H1 (cell line): ENCODE results near the gene PTPRE. TPM values are rescaled to one million over a fixed set of nuclear protein-coding genes. Genes with fewer than 3 reads are reported as not detected.

Experiments
- CTCF ChIA-PET: fragments of 300-600 bp; sonication (Branson Sonifier 250); formaldehyde crosslinking; loops from one replicate; lab custom pipeline; 2021; ENCODE audit not compliant: partially characterized antibody; lab: Charles Lee
- POLR2A ChIA-PET: fragments of 300-600 bp; sonication (Branson Sonifier 250); formaldehyde crosslinking; loops from one replicate; lab custom pipeline; 2021; ENCODE audit warnings: inconsistent platforms; ENCODE audit not compliant: partially characterized antibody; lab: Charles Lee
- DNase-seq, 2 experiments: peaks; one replicate each; pipeline versions ENCODE4 v3.0.0 to v3.0.0-alpha.2; 2010 to 2022; ENCODE audit warnings: low spot score in 2 of 2, low read depth in 1 of 2, mixed read lengths in 1 of 2
- FAIRE-seq: peaks from 2 replicates; lab custom pipeline; 2011; peaks lifted over from hg19 to GRCh38; lab: Jason Lieb, UNC
- H2AFZ ChIP-seq: 2 replicates; pipeline ENCODE4 v1.8.1; 2012; ENCODE audit warnings: low read length, inconsistent platforms
- H2AK5ac ChIP-seq: 2 replicates; pipeline ENCODE4 v1.6.1; 2013; ENCODE audit warnings: low read depth, low read length
- H2BK120ac ChIP-seq: replicated peaks from 2 replicates; pipeline ENCODE3; 2013; ENCODE audit warnings: low read depth, low read length, inconsistent platforms
- H2BK12ac ChIP-seq: 2 replicates; pipeline ENCODE4 v1.6.1; 2013; ENCODE audit warnings: low read depth, low read length
- H2BK15ac ChIP-seq: 2 replicates; pipeline ENCODE4 v1.6.1; 2013; ENCODE audit warnings: low read length
- H2BK20ac ChIP-seq: 2 replicates; pipeline ENCODE4 v1.6.1; 2013; ENCODE audit warnings: low read length
- H2BK5ac ChIP-seq: 2 replicates; pipeline ENCODE4 v1.6.1; 2013; ENCODE audit warnings: low read depth, low read length
- H3K14ac ChIP-seq: 2 replicates; pipeline ENCODE4 v1.6.1; 2013; ENCODE audit warnings: inconsistent platforms; ENCODE audit not compliant: insufficient read length
- H3K18ac ChIP-seq: 2 replicates; pipeline ENCODE4 v1.6.1; 2013; ENCODE audit warnings: low read length; ENCODE audit errors: extremely low read depth
- H3K23ac ChIP-seq: 2 replicates; pipeline ENCODE4 v1.6.1; 2013; ENCODE audit warnings: inconsistent platforms; ENCODE audit not compliant: insufficient read length
- H3K23me2 ChIP-seq: 2 replicates; pipeline ENCODE4 v1.6.1; 2013; ENCODE audit warnings: low read depth, low read length
- H3K27ac ChIP-seq: 2 replicates; pipeline ENCODE4 v1.6.1; 2011; ENCODE audit warnings: low read depth, low read length, inconsistent platforms
- H3K27me3 ChIP-seq, 4 experiments: replicated peaks in 1 of 4; 1 replicate in 1 of 4; 2 replicates in 3 of 4; pipeline versions ENCODE4 v1.6.1 to v1.8.1; 2011 to 2013; ENCODE audit warnings: low read length in 3 of 4, mild to moderate bottlenecking in 3 of 4, inconsistent platforms in 2 of 4, mixed read lengths in 2 of 4, moderate library complexity in 1 of 4; ENCODE audit not compliant: control insufficient read depth in 3 of 4, insufficient read depth in 3 of 4; ENCODE audit errors: extremely low read depth in 1 of 4
- H3K36me3 ChIP-seq, 4 experiments: 2 replicates each; pipeline versions ENCODE4 v1.6.1 to v1.8.1; 2011 to 2013; ENCODE audit warnings: mild to moderate bottlenecking in 4 of 4, low read length in 3 of 4, moderate library complexity in 2 of 4, control low read depth in 1 of 4, inconsistent platforms in 1 of 4; ENCODE audit not compliant: insufficient read depth in 4 of 4, control insufficient read depth in 2 of 4
- H3K4ac ChIP-seq: replicated peaks from 2 replicates; pipeline ENCODE3; 2013; ENCODE audit warnings: low read length, low read depth, mixed read lengths, inconsistent platforms; ENCODE audit not compliant: insufficient read length
- H3K4me1 ChIP-seq, 4 experiments: replicated peaks in 1 of 4; 1 replicate in 1 of 4; 2 replicates in 3 of 4; pipeline versions ENCODE4 v1.6.1 to v1.8.1; 2011 to 2013; ENCODE audit warnings: low read length in 3 of 4, inconsistent platforms in 2 of 4, mixed read lengths in 1 of 4; ENCODE audit not compliant: insufficient read depth in 4 of 4, control insufficient read depth in 3 of 4
- H3K4me2 ChIP-seq, 2 experiments: 2 replicates each; pipeline versions ENCODE4 v1.6.1 to v1.8.1; 2011 to 2013; ENCODE audit warnings: low read depth in 2 of 2, low read length in 2 of 2, control low read depth in 1 of 2, inconsistent platforms in 1 of 2, mild to moderate bottlenecking in 1 of 2; ENCODE audit not compliant: insufficient read depth in 1 of 2
- H3K4me3 ChIP-seq, 4 experiments: fragments of 200-600, 300-600 bp in 1 of 4; sonication (generic), shearing (Covaris generic), sonication (Bioruptor Twin) in 1 of 4; 2 replicates each; pipeline versions ENCODE4 v1.5.1 to v1.8.1; 2011 to 2016; ENCODE audit warnings: low read length in 4 of 4, low read depth in 3 of 4, control low read depth in 2 of 4, inconsistent platforms in 2 of 4, mild to moderate bottlenecking in 2 of 4, mixed read lengths in 1 of 4, moderate library complexity in 1 of 4; ENCODE audit not compliant: insufficient read depth in 2 of 4; ENCODE audit errors: extremely low read depth in 1 of 4
- H3K56ac ChIP-seq: replicated peaks from 2 replicates; pipeline ENCODE3; 2013; ENCODE audit warnings: low read depth, mild to moderate bottlenecking, mixed read lengths, low read length, inconsistent platforms; ENCODE audit not compliant: insufficient read length
- H3K79me1 ChIP-seq: 2 replicates; pipeline ENCODE4 v1.6.1; 2013; ENCODE audit warnings: low read depth, low read length, control low read depth
- H3K79me2 ChIP-seq, 2 experiments: 2 replicates each; pipeline versions ENCODE4 v1.6.1 to v1.8.1; 2012 to 2013; ENCODE audit warnings: low read length in 2 of 2, mild to moderate bottlenecking in 2 of 2, inconsistent platforms in 1 of 2; ENCODE audit not compliant: insufficient read depth in 2 of 2, control insufficient read depth in 1 of 2
- H3K9ac ChIP-seq, 4 experiments: replicated peaks in 1 of 4; 1 replicate in 1 of 4; 2 replicates in 3 of 4; pipeline versions ENCODE4 v1.6.1 to v1.8.1; 2011 to 2013; ENCODE audit warnings: low read depth in 3 of 4, low read length in 3 of 4, control low read depth in 2 of 4, mild to moderate bottlenecking in 2 of 4, moderate library complexity in 2 of 4, inconsistent platforms in 1 of 4; ENCODE audit errors: extremely low read depth in 1 of 4
- H3K9me3 ChIP-seq, 2 experiments: 2 replicates each; pipeline versions ENCODE4 v1.6.1 to v1.8.1; 2012 to 2013; ENCODE audit warnings: mild to moderate bottlenecking in 2 of 2, moderate library complexity in 2 of 2, control low read depth in 1 of 2, inconsistent platforms in 1 of 2, low read depth in 1 of 2, low read length in 1 of 2, mixed read lengths in 1 of 2; ENCODE audit not compliant: insufficient read depth in 2 of 2
- H4K20me1 ChIP-seq, 2 experiments: replicated peaks in 1 of 2; 2 replicates each; pipeline versions ENCODE3 to v1.8.1; 2011 to 2013; ENCODE audit warnings: inconsistent platforms in 2 of 2, low read length in 2 of 2, mild to moderate bottlenecking in 1 of 2; ENCODE audit not compliant: insufficient read depth in 2 of 2, control insufficient read depth in 1 of 2
- H4K5ac ChIP-seq: 2 replicates; pipeline ENCODE4 v1.6.1; 2013; ENCODE audit warnings: low read length, low read depth, mixed read lengths, inconsistent platforms; ENCODE audit not compliant: insufficient read length
- H4K8ac ChIP-seq: 2 replicates; pipeline ENCODE4 v1.8.0; 2013; ENCODE audit warnings: mild to moderate bottlenecking, moderate library complexity, low read length, inconsistent platforms; ENCODE audit not compliant: insufficient read depth; ENCODE audit errors: extremely low read depth
- H4K91ac ChIP-seq: replicated peaks from 2 replicates; pipeline ENCODE3; 2013; ENCODE audit warnings: low read length, mixed read lengths, inconsistent platforms; ENCODE audit not compliant: insufficient read length
- CBX5 ChIP-seq: fragments of 300-800, 300-1000 bp; sonication (generic); IDR thresholded peaks from 2 replicates; pipeline ENCODE4 v1.7.1; 2016; ENCODE audit warnings: antibody characterized with exemption, low read length, low read depth
- CREB1 ChIP-seq: IDR thresholded peaks from 2 replicates; pipeline ENCODE4 v1.6.1; 2012; ENCODE audit warnings: inconsistent platforms
- EGR1 ChIP-seq: IDR thresholded peaks from 2 replicates; pipeline ENCODE4 v1.6.1; 2011; ENCODE audit warnings: low read depth, low read length, borderline replicate concordance
- EP300 ChIP-seq, 2 experiments: IDR thresholded peaks; 1 replicate in 1 of 2; 2 replicates in 1 of 2; pipeline ENCODE4 v1.6.1; 2011 to 2012; ENCODE audit warnings: low read depth in 2 of 2, low read length in 2 of 2, mild to moderate bottlenecking in 2 of 2, borderline replicate concordance in 1 of 2, inconsistent platforms in 1 of 2, moderate library complexity in 1 of 2
- GABPA ChIP-seq: IDR thresholded peaks from 2 replicates; pipeline ENCODE4 v1.6.1; 2011; ENCODE audit warnings: mild to moderate bottlenecking, low read length, moderate library complexity, borderline replicate concordance; ENCODE audit not compliant: insufficient read depth
- KDM5A ChIP-seq: fragments of 200-600 bp; IDR thresholded peaks from 2 replicates; pipeline ENCODE4 v1.7.1; 2012; ENCODE audit warnings: mild to moderate bottlenecking, low read length, inconsistent platforms, mixed read lengths
- MAFK ChIP-seq: IDR thresholded peaks from 2 replicates; pipeline ENCODE4 v1.6.1; 2012; ENCODE audit warnings: low read depth, mild to moderate bottlenecking, improper control_type of control experiment, low read length
- RBBP5 ChIP-seq: IDR thresholded peaks from 2 replicates; pipeline ENCODE4 v1.7.1; 2012; ENCODE audit warnings: low read depth, mild to moderate bottlenecking, inconsistent platforms, low read length, moderate library complexity, borderline replicate concordance
- RXRA ChIP-seq: IDR thresholded peaks from 2 replicates; pipeline ENCODE4 v1.6.1; 2011; ENCODE audit warnings: low read depth, mild to moderate bottlenecking, low read length, moderate library complexity; ENCODE audit not compliant: insufficient read depth
- SP1 ChIP-seq: IDR thresholded peaks from 2 replicates; pipeline ENCODE4 v1.6.1; 2011; ENCODE audit warnings: low read depth, low read length
- SUZ12 ChIP-seq: fragments of 200-600 bp; sonication (generic); IDR thresholded peaks from 2 replicates; pipeline ENCODE4 v1.6.1; 2012; ENCODE audit warnings: mild to moderate bottlenecking, inconsistent platforms, low read length, moderate library complexity, mixed read lengths
- TAF1 ChIP-seq: IDR thresholded peaks from 2 replicates; pipeline ENCODE4 v1.6.1; 2011; ENCODE audit warnings: mild to moderate bottlenecking, low read depth, low read length
- TEAD4 ChIP-seq: IDR thresholded peaks from 2 replicates; pipeline ENCODE4 v1.6.1; 2012; ENCODE audit warnings: low read depth, low read length, inconsistent platforms, mixed read lengths
- WGBS, 2 experiments: shearing (Covaris generic) in 1 of 2; methylation state at CpG; one replicate each; pipeline versions ENCODE4 v1.1.6 to v1.1.7; 2013 to 2015; ENCODE audit warnings: low lambda C conversion rate in 2 of 2, mixed read lengths in 2 of 2, inconsistent platforms in 1 of 2, low coverage in 1 of 2, missing lambda C conversion rate in 1 of 2; ENCODE audit not compliant: insufficient replicate concordance in 2 of 2, insufficient coverage in 1 of 2, insufficient read length in 1 of 2; ENCODE audit errors: extremely low coverage in 1 of 2, missing lambda C conversion rate in 1 of 2; 5-methylcytosine and 5-hydroxymethylcytosine counted together
- polyA plus RNA-seq, 7 experiments: library from polyadenylated mRNA; depleted of rRNA in 3 of 7; stranded (reverse) in 5 of 7; unstranded in 2 of 7; fragments of >200 nt in 5 of 7; fragments of 200-250 nt in 2 of 7; gene quantifications; 1 replicate in 5 of 7; 2 replicates in 1 of 7; 4 replicates in 1 of 7; pipeline versions ENCODE4 v1.2.1 to v1.2.3, GENCODE V29; 2011 to 2013; ENCODE audit warnings: missing spikeins in 2 of 7, mixed read lengths in 2 of 7
- total RNA-seq: library from RNA; stranded (reverse); fragmentation: NEBNext Ultra II Directional; extraction: Animal tissue kit (Norgen Biotek cat#: 25700); gene quantifications from 2 replicates; pipeline ENCODE4 v1.2.1, GENCODE V29; 2021

The PTPRE gene
- total and polyA plus RNA-seq, 2 of the 8 experiments (the other 6 are each of a cell fraction or from before 2014, with no cell fraction given), result 0.33 to 0.54 TPM

- Histone ChIP-seq H3K79me1 (0 out of 2 replicates have a peak, but pooled peaks cover 2% of the 10 kb centered on the region), H3K36me3 (no peaks in the 10 kb centered on the region), H3K56ac (no peak overlapping the region), H3K4ac (no peak overlapping the region), H3K14ac (no peak overlapping the region), H4K8ac (no peak overlapping the region), H3K23me2 (peaks cover 9% of the 10 kb centered on the region; the same call in 1 of the 2 replicates), H3K9ac (no peak overlapping the region), H4K5ac (no peak overlapping the region), H2BK15ac (no peak overlapping the region), H2AK5ac (no peak overlapping the region), H3K27ac (no peak overlapping the region), H3K18ac (no peak overlapping the region), H3K4me2 (no peak overlapping the region), H3K27me3 (no peaks in the 10 kb centered on the region), H3K4me1 (peaks cover 9 to 21% (median 15%) of the 10 kb centered on the region in 4 experiments), H3K4me3 (no peak overlapping the region), H3K9me3 (no peaks in the 10 kb centered on the region), H2BK20ac (no peak overlapping the region), H2BK120ac (no peak overlapping the region), H3K79me2 (no peaks in the 10 kb centered on the region), H2AFZ (no peak overlapping the region), H2BK5ac (no peak overlapping the region), H4K20me1 (peaks cover 0 to 8% of the 10 kb centered on the region in 2 experiments), H4K91ac (no peak overlapping the region), H3K23ac (no peak overlapping the region), H2BK12ac (no peak overlapping the region)
- FAIRE-seq (no peak), DNase-seq (no peak)
- 92% methylated on average over 17 of the region's 17 CpGs; no CpG with 5 or more reads in 1 of the 2 experiments for WGBS, 2 experiments
- POLR2A ChIA-PET, result interaction anchor here (1.2 kb wide), 1 partner anchor 12 kb away, joined by 3 read pairs; no protein-coding TSS in a partner anchor
- CTCF ChIA-PET, result interaction anchor here (0.9 to 1.5 kb wide), 2 partner anchors 25 to 29 kb away, joined by 3 read pairs; no protein-coding TSS in a partner anchor
- no peak for TF ChIP-seq CREB1
- no peak for TF ChIP-seq RXRA
- TF ChIP-seq MAFK, result no peak
- TF ChIP-seq GABPA, result no peak
- no peak for TF ChIP-seq SUZ12
- no peak for TF ChIP-seq RBBP5
- no peak for TF ChIP-seq SP1
- no peak for TF ChIP-seq TAF1
- TF ChIP-seq CBX5, result no peak
- TF ChIP-seq KDM5A, result no peak
- TF ChIP-seq TEAD4, result no peak
- no peak for TF ChIP-seq EGR1
- no peak for TF ChIP-seq EP300 (IDR thresholded peaks at IDR 0.05; ENCODE audit: borderline replicate concordance in 1 of 2, low read depth in 2 of 2, low read length in 2 of 2)
These were observed 158.2 kb downstream of the PTPRE start for GRCh38 chr10:128064970-128065580.
